HEK293 (cell line): ENCODE results near the gene ZNF287.
A peak's percentile ranks its signal among the peaks of the same experiment; 100 is the strongest.

Experiments
- CTCF ChIA-PET: fragments of 350-600 bp; formaldehyde crosslinking; extraction: SDS; loops from one replicate; lab custom pipeline; 2021; ENCODE audit warnings: antibody characterized with exemption; lab: Yijun Ruan, JAX
- POLR2A ChIA-PET: fragments of 300-600 bp; formaldehyde crosslinking; extraction: SDS; loops from one replicate; lab custom pipeline; 2020; ENCODE audit warnings: antibody characterized with exemption, inconsistent platforms; lab: Yijun Ruan, JAX
- H3K27ac ChIP-seq: fragments of 200-500 bp; sonication (Bioruptor generic); 2 replicates; pipeline ENCODE4 v1.5.1; 2014; ENCODE audit warnings: low read depth, low read length, control low read depth, inconsistent platforms; ENCODE audit errors: extremely low read depth
- H3K36me3 ChIP-seq, 2 experiments: fragments of 200-500 bp in 1 of 2; sonication (Bioruptor generic) in 1 of 2; 1 replicate in 1 of 2; 2 replicates in 1 of 2; pipeline ENCODE4 v1.5.1; 2014 to 2017; ENCODE audit warnings: inconsistent platforms in 2 of 2, low read length in 2 of 2; ENCODE audit not compliant: control insufficient read depth in 2 of 2, insufficient read depth in 1 of 2
- H3K4me1 ChIP-seq: fragments of 200-500 bp; sonication (Bioruptor generic); 2 replicates; pipeline ENCODE4 v1.5.1; 2014; ENCODE audit warnings: mild to moderate bottlenecking, low read length, inconsistent platforms; ENCODE audit not compliant: control insufficient read depth, insufficient read depth
- H3K4me3 ChIP-seq: 2 replicates; pipeline ENCODE4 v1.5.1; 2011; ENCODE audit warnings: low read depth, mild to moderate bottlenecking, control low read depth, low read length, moderate library complexity
- H3K9me3 ChIP-seq: fragments of 200-500 bp; sonication (Bioruptor generic); 2 replicates; pipeline ENCODE4 v1.5.1; 2014; ENCODE audit warnings: low read depth, low read length, inconsistent platforms; ENCODE audit not compliant: control insufficient read depth, insufficient read depth
- BCL11B ChIP-seq: fragments of 450-650 bp; formaldehyde crosslinking; IDR thresholded peaks from 2 replicates; pipeline ENCODE4 v1.5.1; 2016; ENCODE audit warnings: low read depth, missing biosample characterization, missing genetic modification characterization
- CTCF ChIP-seq: fragments of 450-650 bp; formaldehyde crosslinking; IDR thresholded peaks from 2 replicates; pipeline ENCODE4 v1.5.1; 2016; ENCODE audit warnings: missing biosample characterization, missing genetic modification characterization
- GLIS1 ChIP-seq: fragments of 450-650 bp; formaldehyde crosslinking; IDR thresholded peaks from 2 replicates; pipeline ENCODE4 v1.5.1; 2016; ENCODE audit warnings: missing biosample characterization, missing genetic modification characterization
- PATZ1 ChIP-seq: fragments of 450-650 bp; formaldehyde crosslinking; IDR thresholded peaks from 2 replicates; pipeline ENCODE4 v1.5.1; 2016; ENCODE audit warnings: missing biosample characterization, missing genetic modification characterization
- PBX3 ChIP-seq: sonication (generic); formaldehyde crosslinking; IDR thresholded peaks from 2 replicates; pipeline ENCODE4 v1.8.1; 2022; ENCODE audit warnings: mild to moderate bottlenecking, moderate library complexity, missing genetic modification reagents
- PRDM2 ChIP-seq: fragments of 450-650 bp; formaldehyde crosslinking; IDR thresholded peaks from 2 replicates; pipeline ENCODE4 v1.5.1; 2016; ENCODE audit warnings: missing biosample characterization, missing genetic modification characterization, borderline replicate concordance
- SP3 ChIP-seq: fragments of 450-650 bp; formaldehyde crosslinking; IDR thresholded peaks from 2 replicates; pipeline ENCODE4 v1.5.1; 2016; ENCODE audit warnings: missing biosample characterization, missing genetic modification characterization
- ZBTB17 ChIP-seq: fragments of 450-650 bp; formaldehyde crosslinking; IDR thresholded peaks from 2 replicates; pipeline ENCODE4 v1.5.1; 2016; ENCODE audit warnings: missing biosample characterization, missing genetic modification characterization
- ZEB2 ChIP-seq: fragments of 450-650 bp; formaldehyde crosslinking; IDR thresholded peaks from 2 replicates; pipeline ENCODE4 v1.5.1; 2016; ENCODE audit warnings: missing biosample characterization, missing genetic modification characterization
- ZNF184 ChIP-seq: fragments of 450-650 bp; IDR thresholded peaks from 2 replicates; pipeline ENCODE4 v1.5.1; 2018; ENCODE audit warnings: missing biosample characterization, mild to moderate bottlenecking, missing genetic modification characterization
- ZNF202 ChIP-seq: fragments of 450-650 bp; formaldehyde crosslinking; IDR thresholded peaks from 2 replicates; pipeline ENCODE4 v1.5.1; 2016; ENCODE audit warnings: missing biosample characterization, missing genetic modification characterization, borderline replicate concordance
- ZNF266 ChIP-seq: fragments of 450-650 bp; formaldehyde crosslinking; IDR thresholded peaks from 2 replicates; pipeline ENCODE4 v1.5.1; 2016; ENCODE audit warnings: missing biosample characterization, missing genetic modification characterization, low read depth
- ZNF280D ChIP-seq: fragments of 450-650 bp; formaldehyde crosslinking; IDR thresholded peaks from 2 replicates; pipeline ENCODE4 v1.5.1; 2016; ENCODE audit warnings: missing biosample characterization, missing genetic modification characterization
- ZNF335 ChIP-seq: fragments of 450-650 bp; formaldehyde crosslinking; conservative IDR thresholded peaks from 2 replicates; pipeline ENCODE4 v1.5.1; 2016; ENCODE audit warnings: missing biosample characterization, missing genetic modification characterization
- ZNF514 ChIP-seq: fragments of 450-650 bp; formaldehyde crosslinking; IDR thresholded peaks from 2 replicates; pipeline ENCODE4 v1.5.1; 2016; ENCODE audit warnings: missing biosample characterization, missing genetic modification characterization
- ZNF529 ChIP-seq: fragments of 450-650 bp; formaldehyde crosslinking; IDR thresholded peaks from 2 replicates; pipeline ENCODE4 v1.5.1; 2017; ENCODE audit warnings: missing genetic modification characterization, missing biosample characterization; ENCODE audit not compliant: insufficient replicate concordance
- ZNF785 ChIP-seq: fragments of 450-650 bp; formaldehyde crosslinking; IDR thresholded peaks from 2 replicates; pipeline ENCODE4 v1.5.1; 2016; ENCODE audit warnings: missing biosample characterization, missing genetic modification characterization
- ZSCAN18 ChIP-seq: fragments of 450-650 bp; formaldehyde crosslinking; IDR thresholded peaks from 2 replicates; pipeline ENCODE4 v1.5.1; 2016; ENCODE audit warnings: missing biosample characterization, missing genetic modification characterization

Gene ZNF287

GRCh38 chr17:16589097-16589969 lies 20.3 kb upstream of the ZNF287 start:
- Histone ChIP-seq H3K4me3 (peak overlapping the region; percentile 47), H3K36me3 (no peaks in the 10 kb centered on the region), H3K4me1 (no peaks in the 10 kb centered on the region), H3K27ac (no peak overlapping the region; the same call in 1 of the 2 replicates), H3K9me3 (no peaks in the 10 kb centered on the region)
- CTCF ChIA-PET: interaction anchor here (0.5 to 5.0 kb wide), 46 partner anchors 9 to 475 kb away, joined by 3 to 23 read pairs (median 4); partner anchors contain the start of gene ZNF287
- POLR2A ChIA-PET: interaction anchor here (0.9 to 1.2 kb wide), 5 partner anchors 8 to 151 kb away, joined by 3 to 5 read pairs (median 3); partner anchors contain the start of gene ZNF287
- no peak for TF ChIP-seq ZEB2
- no peak for TF ChIP-seq ZNF529 (tag by site-specific recombination)
- TF ChIP-seq SP3 (tag by site-specific recombination): no peak
- TF ChIP-seq PRDM2 (tag by site-specific recombination): no peak
- 0 out of 2 replicates have a peak, but pooled peaks have one; percentile 17 for TF ChIP-seq ZNF280D (tag by site-specific recombination)
- no peak for TF ChIP-seq ZNF514 (tag by site-specific recombination)
- TF ChIP-seq ZBTB17 (tag by site-specific recombination): peak; percentile 39; the same call in 1 of the 2 replicates
- TF ChIP-seq ZSCAN18: no peak
- no peak for TF ChIP-seq ZNF184 (tag by site-specific recombination)
- TF ChIP-seq ZNF335 (tag by site-specific recombination): peak; percentile 96
- TF ChIP-seq ZNF202 (tag by site-specific recombination): peak; percentile 63; the same call in 1 of the 2 replicates
- peak; percentile 66; the same call in 1 of the 2 replicates for TF ChIP-seq PBX3 (CRISPR knock-in tag)
- TF ChIP-seq ZNF266: no peak
- peak; percentile 86 for TF ChIP-seq CTCF (tag by site-specific recombination)
- TF ChIP-seq BCL11B: no peak
- TF ChIP-seq ZNF785 (tag by site-specific recombination): no peak
- TF ChIP-seq PATZ1 (tag by site-specific recombination): 0 out of 2 replicates have a peak, but pooled peaks have one; percentile 37
- peak; percentile 6; the same call in 1 of the 2 replicates for TF ChIP-seq GLIS1 (tag by site-specific recombination)
